ENCODE data around the gene ADAT3.

The ADAT3 gene

GRCh38 chr19:1905110-1905862 is at the start of gene ADAT3, which contains the start of gene SCAMP4:
Gene ADAT3 (plus strand): TSS chr19:1905399. CDS start chr19:1912048, 6,649 bp downstream.
Gene SCAMP4 (plus strand): TSS chr19:1905399. CDS start chr19:1915020, 9,621 bp downstream.
- peak; percentile 96 for FAIRE-seq

GRCh38 chr19:1855828-1856255 is 49.4 kb upstream of the ADAT3 start:
- no peak for FAIRE-seq

GRCh38 chr19:1856345-1856697 is 48.9 kb upstream of the ADAT3 start:
- no peak for FAIRE-seq

GRCh38 chr19:1856698-1857603 is 48.2 kb upstream of the ADAT3 start:
- FAIRE-seq = peak; percentile 19

GRCh38 chr19:1857648-1858326 is 47.4 kb upstream of the ADAT3 start:
- peak; percentile 48 for FAIRE-seq

- no peak for FAIRE-seq
These were observed 46.7 kb upstream of the ADAT3 start for GRCh38 chr19:1858412-1859081.

GRCh38 chr19:1859331-1859781 is 45.8 kb upstream of the ADAT3 start:
- FAIRE-seq = peak; percentile 89

GRCh38 chr19:1860042-1860775 is 45.0 kb upstream of the ADAT3 start:
- peak; percentile 8 for FAIRE-seq

- no peak for FAIRE-seq
These were observed 44.2 kb upstream of the ADAT3 start for GRCh38 chr19:1860821-1861598.

GRCh38 chr19:1861599-1862031 is 43.6 kb upstream of the ADAT3 start:
- FAIRE-seq = no peak

- FAIRE-seq = no peak
These were observed 43.2 kb upstream of the ADAT3 start for GRCh38 chr19:1862068-1862423.

- FAIRE-seq = no peak
These were observed 42.5 kb upstream of the ADAT3 start for GRCh38 chr19:1862424-1863327.

- FAIRE-seq = no peak
These were observed 41.9 kb upstream of the ADAT3 start, which contains the start of gene KLF16 for GRCh38 chr19:1863328-1863637. Gene KLF16 (minus strand): TSS chr19:1863579. CDS start chr19:1863497, 82 bp downstream.

GRCh38 chr19:1863638-1864479 is 41.3 kb upstream of the ADAT3 start:
- no peak for FAIRE-seq

GRCh38 chr19:1864480-1865171 is 40.6 kb upstream of the ADAT3 start:
- no peak for FAIRE-seq

GRCh38 chr19:1865172-1866010 is 39.8 kb upstream of the ADAT3 start:
- no peak for FAIRE-seq

- FAIRE-seq = no peak
These were observed 38.4 kb upstream of the ADAT3 start for GRCh38 chr19:1866693-1867348.
